Natural killer cell (primary cell): ENCODE measurements around the gene LY9. TPM values are rescaled to one million over a fixed set of nuclear protein-coding genes. Genes with fewer than 3 reads are reported as not detected.

ENCODE experiments used
- ATAC-seq, 3 donors: fragments of 150-1000 bp in 2 of 3; fragments of 200-7000 bp in 1 of 3; cut with Tn5 transposase; 1 replicate in 1 of 3; 2 replicates in 2 of 3; pipeline ENCODE4 v1.10.0; 2021; ENCODE audit warnings: mild to moderate bottlenecking in 2 of 3, moderate library complexity in 2 of 3
- DNase-seq, 2 donors: peaks; one replicate each; pipeline versions ENCODE4 v3.0.0 to v3.0.0-alpha.2; 2013 to 2021; ENCODE audit warnings: mixed read lengths in 1 of 2
- H3K27ac ChIP-seq: one replicate; pipeline ENCODE4 v1.5.1; 2013; ENCODE audit warnings: mild to moderate bottlenecking, low read length
- H3K27me3 ChIP-seq: one replicate; pipeline ENCODE4 v1.6.1; 2013; ENCODE audit warnings: low read length; ENCODE audit not compliant: control insufficient read depth, insufficient read depth
- H3K36me3 ChIP-seq: one replicate; pipeline ENCODE4 v1.6.1; 2013; ENCODE audit warnings: low read length; ENCODE audit not compliant: control insufficient read depth, insufficient read depth
- H3K4me1 ChIP-seq: one replicate; pipeline ENCODE4 v1.6.1; 2013; ENCODE audit warnings: low read length; ENCODE audit not compliant: control insufficient read depth, insufficient read depth
- H3K4me3 ChIP-seq: one replicate; pipeline ENCODE4 v1.5.1; 2013; ENCODE audit warnings: low read length
- H3K9me3 ChIP-seq: one replicate; pipeline ENCODE4 v1.6.1; 2013; ENCODE audit warnings: low read length; ENCODE audit not compliant: control insufficient read depth, insufficient read depth
- H3K27ac Mint-ChIP-seq, 2 donors: one replicate each; pipeline ENCODE4 v1.8.0; 2022; ENCODE audit warnings: mild to moderate bottlenecking in 2 of 2, mixed read lengths in 2 of 2, moderate library complexity in 1 of 2
- H3K27me3 Mint-ChIP-seq, 2 donors: one replicate each; pipeline ENCODE4 v1.8.0; 2022; ENCODE audit warnings: low read depth in 2 of 2, mixed read lengths in 2 of 2
- H3K36me3 Mint-ChIP-seq: one replicate; pipeline ENCODE4 v1.8.0; 2022; ENCODE audit warnings: mixed read lengths
- H3K4me1 Mint-ChIP-seq, 2 donors: one replicate each; pipeline ENCODE4 v1.8.0; 2022; ENCODE audit warnings: mixed read lengths in 2 of 2
- H3K4me3 Mint-ChIP-seq: one replicate; pipeline ENCODE4 v1.8.0; 2022; ENCODE audit warnings: mild to moderate bottlenecking, moderate library complexity, mixed read lengths
- H3K9me3 Mint-ChIP-seq, 2 donors: one replicate each; pipeline ENCODE4 v1.8.0; 2022; ENCODE audit warnings: mixed read lengths in 2 of 2
- WGBS: methylation state at CpG from one replicate; pipeline ENCODE4 v1.1.7; 2013; ENCODE audit warnings: missing lambda C conversion rate; ENCODE audit not compliant: insufficient coverage; 5-methylcytosine and 5-hydroxymethylcytosine counted together
- intact Hi-C: fragments of 100-400 bp; cut with micrococcal nuclease; formaldehyde crosslinking; loops from one replicate; pipeline ENCODE4 v1.14.2; 2022
- total RNA-seq, 4 donors: library from RNA; stranded (reverse); fragments of 120-200 nt in 1 of 4; gene quantifications; one replicate each; pipeline versions ENCODE4 v1.2.3 to v1.2.4, GENCODE V29; 2013 to 2022
- TF ChIP-seq, protein P1 (sequence below): fragments of 200-600 bp; IDR thresholded peaks from one replicate; pipeline ENCODE4 v1.8.0; 2022; ENCODE audit warnings: antibody characterized with exemption

LY9 gene
- total RNA-seq, 3 donors from 2014 or later (not counting 1 experiment from before 2014, with no cell fraction given), result 30.3 to 47.1 (median 34.4) TPM

DNA sequence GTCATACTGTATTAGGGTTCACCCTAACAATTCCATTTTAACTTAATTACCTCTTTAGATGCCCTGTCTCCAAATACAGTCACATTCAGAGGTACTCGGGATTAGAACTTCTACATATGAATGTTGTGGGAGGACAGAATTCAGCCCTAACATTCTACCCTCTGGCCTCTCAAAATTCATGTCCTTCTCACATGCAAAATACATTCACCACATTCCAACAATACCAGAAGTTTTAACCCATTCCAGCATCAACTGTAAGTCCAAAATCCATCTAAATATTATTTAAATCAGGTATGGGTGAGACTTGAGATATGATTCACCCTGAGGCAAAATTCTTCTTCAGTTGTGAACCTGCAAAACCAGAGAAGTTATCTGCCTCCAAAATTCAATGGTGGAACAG lies 14.5 kb downstream of the LY9 start:
- DNase-seq (no peak), ATAC-seq (no peak)
- H3K4me1 Mint-ChIP-seq, result peaks cover 33 to 55% of the 10 kb centered on the region in 2 donors
- H3K27me3 ChIP-seq, result no peaks in the 10 kb centered on the region
- peaks cover 38% of the 10 kb centered on the region for H3K36me3 ChIP-seq
- H3K4me1 ChIP-seq, result peaks cover 17% of the 10 kb centered on the region
- peaks cover 5 to 12% of the 10 kb centered on the region in 2 donors for H3K9me3 Mint-ChIP-seq
- no peaks in the 10 kb centered on the region for H3K27me3 Mint-ChIP-seq
- no CpG with 5 or more reads among the region's 1 CpG for WGBS
- intact Hi-C loops, result no loop called here
- H3K4me3 ChIP-seq, result no peak overlapping the region
- H3K9me3 ChIP-seq, result peaks cover 7% of the 10 kb centered on the region
- H3K4me3 Mint-ChIP-seq, result no peak overlapping the region
- TF ChIP-seq, protein P1, sequence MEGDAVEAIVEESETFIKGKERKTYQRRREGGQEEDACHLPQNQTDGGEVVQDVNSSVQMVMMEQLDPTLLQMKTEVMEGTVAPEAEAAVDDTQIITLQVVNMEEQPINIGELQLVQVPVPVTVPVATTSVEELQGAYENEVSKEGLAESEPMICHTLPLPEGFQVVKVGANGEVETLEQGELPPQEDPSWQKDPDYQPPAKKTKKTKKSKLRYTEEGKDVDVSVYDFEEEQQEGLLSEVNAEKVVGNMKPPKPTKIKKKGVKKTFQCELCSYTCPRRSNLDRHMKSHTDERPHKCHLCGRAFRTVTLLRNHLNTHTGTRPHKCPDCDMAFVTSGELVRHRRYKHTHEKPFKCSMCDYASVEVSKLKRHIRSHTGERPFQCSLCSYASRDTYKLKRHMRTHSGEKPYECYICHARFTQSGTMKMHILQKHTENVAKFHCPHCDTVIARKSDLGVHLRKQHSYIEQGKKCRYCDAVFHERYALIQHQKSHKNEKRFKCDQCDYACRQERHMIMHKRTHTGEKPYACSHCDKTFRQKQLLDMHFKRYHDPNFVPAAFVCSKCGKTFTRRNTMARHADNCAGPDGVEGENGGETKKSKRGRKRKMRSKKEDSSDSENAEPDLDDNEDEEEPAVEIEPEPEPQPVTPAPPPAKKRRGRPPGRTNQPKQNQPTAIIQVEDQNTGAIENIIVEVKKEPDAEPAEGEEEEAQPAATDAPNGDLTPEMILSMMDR, result no peak
- H3K27ac Mint-ChIP-seq, result peak overlapping the region in 1 of 2 donors; percentile 17
- H3K36me3 Mint-ChIP-seq, result peaks cover 35% of the 10 kb centered on the region
- H3K27ac ChIP-seq, result no peak overlapping the region

DNA sequence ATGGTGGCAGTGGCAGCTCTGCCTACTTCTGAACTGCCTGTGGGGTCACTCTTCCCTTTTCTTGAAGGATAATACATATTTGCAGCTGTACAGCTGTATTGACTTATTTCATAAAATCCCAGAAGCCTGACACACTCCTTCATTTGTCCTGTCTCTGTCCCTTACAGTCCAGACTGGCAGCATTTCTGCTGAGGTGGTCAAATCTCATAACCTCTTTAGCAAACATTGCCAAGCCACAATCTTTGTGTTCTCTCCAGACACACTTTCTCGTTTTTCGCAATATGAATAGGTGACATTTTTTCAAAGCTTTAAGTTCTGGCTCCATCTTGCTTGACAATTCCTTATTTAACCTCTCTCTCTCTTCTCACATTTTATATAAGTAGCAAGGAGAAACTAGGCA lies 15.2 kb downstream of the LY9 start:
- TF ChIP-seq, protein P1, result no peak
- Histone ChIP-seq H3K27me3 (no peaks in the 10 kb centered on the region), H3K36me3 (peaks cover 44% of the 10 kb centered on the region), H3K4me3 (no peak overlapping the region), H3K9me3 (peaks cover 7% of the 10 kb centered on the region), H3K27ac (no peak overlapping the region), H3K4me1 (peaks cover 17% of the 10 kb centered on the region)
- no peak overlapping the region for H3K4me3 Mint-ChIP-seq
- DNase-seq, result no peak
- intact Hi-C loops, result no loop called here
- no peaks in the 10 kb centered on the region for H3K27me3 Mint-ChIP-seq
- ATAC-seq, result no peak
- H3K9me3 Mint-ChIP-seq, result peaks cover 5 to 7% of the 10 kb centered on the region in 2 donors
- H3K36me3 Mint-ChIP-seq, result peaks cover 32% of the 10 kb centered on the region
- H3K27ac Mint-ChIP-seq, result peak overlapping the region; percentile 13 to 14
- 78% methylated on average over 2 of the region's 2 CpGs for WGBS
- peaks cover 26 to 51% of the 10 kb centered on the region in 2 donors for H3K4me1 Mint-ChIP-seq

DNA sequence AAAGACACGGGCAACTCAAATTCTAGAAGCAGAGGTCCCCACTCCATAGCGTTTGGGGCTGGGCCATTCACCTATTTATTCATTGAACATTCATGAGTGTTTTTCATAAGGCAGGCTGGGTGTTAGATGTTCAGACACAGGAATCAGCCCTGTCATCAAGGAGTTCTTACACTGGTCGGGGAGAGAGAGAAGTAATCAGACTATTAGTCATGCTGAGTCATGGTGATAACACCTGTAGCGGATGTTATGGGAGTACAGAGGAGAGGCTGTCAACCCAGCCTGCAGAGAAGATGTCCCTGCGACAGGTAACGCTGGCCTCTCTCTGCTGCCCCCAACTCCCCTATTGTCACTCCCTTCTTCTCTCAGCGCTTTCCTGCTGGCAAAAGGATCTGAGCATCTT lies 17.2 kb downstream of the LY9 start:
- intact Hi-C loops, result no loop called here

More for the DNA sequence above, 17.2 kb downstream of the LY9 start:
- no peak overlapping the region for H3K27ac Mint-ChIP-seq
- peaks cover 13 to 37% of the 10 kb centered on the region in 2 donors for H3K4me1 Mint-ChIP-seq
- H3K27me3 ChIP-seq, result no peaks in the 10 kb centered on the region
- H3K9me3 Mint-ChIP-seq, result no peaks in the 10 kb centered on the region
- WGBS, result 79% methylated on average over 7 of the region's 7 CpGs
- H3K4me3 Mint-ChIP-seq, result no peak overlapping the region
- ATAC-seq (no peak), DNase-seq (no peak)
- H3K4me3 ChIP-seq, result no peak overlapping the region
- H3K36me3 Mint-ChIP-seq, result peaks cover 19% of the 10 kb centered on the region
- peaks cover 6% of the 10 kb centered on the region for H3K4me1 ChIP-seq
- no peak overlapping the region for H3K27ac ChIP-seq
- H3K36me3 ChIP-seq, result peaks cover 55% of the 10 kb centered on the region
- TF ChIP-seq, protein P1, result no peak
- H3K27me3 Mint-ChIP-seq, result no peaks in the 10 kb centered on the region
- H3K9me3 ChIP-seq, result no peaks in the 10 kb centered on the region
